Smooth muscle cell (in vitro differentiated cells): Measurements from ENCODE around the gene PTPRN2. TPM values are rescaled to one million over a fixed set of nuclear protein-coding genes. Genes with fewer than 3 reads are reported as not detected.

ENCODE experiments used
- DNase-seq: peaks from one replicate; lab custom pipeline; 2025; ENCODE audit not compliant: unreplicated experiment; lab: John Stamatoyannopoulos, UW
- H2AFZ ChIP-seq: fragments of 200-600 bp; sonication (generic); 2 replicates; pipeline ENCODE4 v1.6.0; 2016; ENCODE audit warnings: antibody characterized with exemption, low read depth, mild to moderate bottlenecking
- H3F3A ChIP-seq: fragments of 200-600 bp; sonication (generic); 2 replicates; pipeline ENCODE4 v1.6.0; 2017; ENCODE audit warnings: antibody characterized with exemption, low read depth
- H3K27ac ChIP-seq: fragments of 200-600 bp; sonication (generic); 2 replicates; pipeline ENCODE4 v1.5.1; 2016; ENCODE audit warnings: low read depth, mild to moderate bottlenecking
- H3K27me3 ChIP-seq: fragments of 200-600 bp; sonication (generic); 2 replicates; pipeline ENCODE4 v1.6.1; 2016; ENCODE audit warnings: low read depth, mild to moderate bottlenecking
- H3K36me3 ChIP-seq: fragments of 200-600 bp; sonication (generic); 2 replicates; pipeline ENCODE4 v1.5.1; 2016; ENCODE audit warnings: low read depth
- H3K4me1 ChIP-seq: fragments of 200-600 bp; sonication (generic); 2 replicates; pipeline ENCODE4 v1.5.1; 2016; ENCODE audit warnings: low read depth
- H3K4me2 ChIP-seq: fragments of 200-600 bp; sonication (generic); 2 replicates; pipeline ENCODE4 v1.6.0; 2016; ENCODE audit warnings: mild to moderate bottlenecking
- H3K4me3 ChIP-seq: fragments of 200-600 bp; sonication (generic); 2 replicates; pipeline ENCODE4 v1.5.1; 2016; ENCODE audit warnings: mild to moderate bottlenecking
- H3K79me2 ChIP-seq: fragments of 200-600 bp; sonication (generic); 2 replicates; pipeline ENCODE4 v1.6.0; 2016; ENCODE audit warnings: low read depth, mild to moderate bottlenecking
- H3K9ac ChIP-seq: fragments of 200-600 bp; sonication (generic); 2 replicates; pipeline ENCODE4 v1.6.0; 2016; ENCODE audit warnings: low read depth
- H3K9me3 ChIP-seq: fragments of 200-600 bp; sonication (generic); replicated peaks from 2 replicates; pipeline ENCODE4 v1.5.1; 2016; ENCODE audit warnings: low read depth
- H4K20me1 ChIP-seq: fragments of 200-600 bp; sonication (generic); 2 replicates; pipeline ENCODE4 v1.6.0; 2016; ENCODE audit warnings: low read depth
- CTCF ChIP-seq: fragments of 200-600 bp; sonication (generic); IDR thresholded peaks from 2 replicates; pipeline ENCODE4 v1.5.1; 2017; ENCODE audit warnings: borderline replicate concordance, mild to moderate bottlenecking, antibody characterized with exemption; ENCODE audit not compliant: insufficient read depth, poor library complexity, severe bottlenecking
- WGBS: methylation state at CpG from one replicate; pipeline ENCODE4 v1.1.7; 2016; ENCODE audit warnings: low lambda C conversion rate; 5-methylcytosine and 5-hydroxymethylcytosine counted together
- polyA plus RNA-seq: library from polyadenylated mRNA; unstranded; fragments of >200 nt; fragmentation: Nextera tagmentation; extraction: Ambion mirVana; gene quantifications from 2 replicates; pipeline ENCODE4 v1.2.1, GENCODE V29; 2016
- total RNA-seq: library from RNA; depleted of rRNA; stranded (reverse); fragments of >200 nt; gene quantifications from 2 replicates; pipeline ENCODE4 v1.2.3, GENCODE V29; 2014

Gene PTPRN2
- total and polyA plus RNA-seq, 2 experiments from 2014 or later, result 0.09 to 0.87 TPM

- Histone ChIP-seq H3K36me3 (no peaks in the 10 kb centered on the region), H3K27me3 (no peaks in the 10 kb centered on the region), H3K9me3 (no peaks in the 10 kb centered on the region), H3F3A (no peaks in the 10 kb centered on the region), H3K79me2 (no peaks in the 10 kb centered on the region), H4K20me1 (no peaks in the 10 kb centered on the region), H3K4me1 (no peaks in the 10 kb centered on the region), H2AFZ (no peak overlapping the region), H3K4me3 (no peak overlapping the region), H3K4me2 (no peak overlapping the region), H3K9ac (no peak overlapping the region), H3K27ac (no peak overlapping the region)
- no peak for TF ChIP-seq CTCF
- 91% methylated on average over 10 of the region's 10 CpGs for WGBS
- no peak for DNase-seq
These were observed 448.1 kb downstream of the PTPRN2 start for GRCh38 chr7:158139499-158139898.

GRCh38 chr7:158138329-158138597, 449.4 kb downstream of the PTPRN2 start:
- Histone ChIP-seq H3K9me3 (no peaks in the 10 kb centered on the region), H2AFZ (no peak overlapping the region), H3K4me2 (no peak overlapping the region), H3K9ac (no peak overlapping the region), H3K4me1 (no peaks in the 10 kb centered on the region), H3K27ac (no peak overlapping the region), H3K27me3 (no peaks in the 10 kb centered on the region), H3K4me3 (no peak overlapping the region), H3K79me2 (no peaks in the 10 kb centered on the region), H4K20me1 (no peaks in the 10 kb centered on the region), H3F3A (no peaks in the 10 kb centered on the region), H3K36me3 (no peaks in the 10 kb centered on the region)
- 84% methylated on average over 9 of the region's 9 CpGs for WGBS
- DNase-seq, result no peak
- no peak for TF ChIP-seq CTCF

- H3K4me1 ChIP-seq, result no peaks in the 10 kb centered on the region
- no peak overlapping the region for H3K27ac ChIP-seq
- no peak overlapping the region for H3K4me2 ChIP-seq
- TF ChIP-seq CTCF, result no peak
- no peaks in the 10 kb centered on the region for H3K27me3 ChIP-seq
- H3K4me3 ChIP-seq, result no peak overlapping the region
- H2AFZ ChIP-seq, result no peak overlapping the region
- H3K36me3 ChIP-seq, result no peaks in the 10 kb centered on the region
- no peak for DNase-seq
- H4K20me1 ChIP-seq, result no peaks in the 10 kb centered on the region
- no peaks in the 10 kb centered on the region for H3K79me2 ChIP-seq
- no peak overlapping the region for H3K9ac ChIP-seq
- H3K9me3 ChIP-seq, result no peaks in the 10 kb centered on the region
- 89% methylated on average over 18 of the region's 18 CpGs for WGBS
- H3F3A ChIP-seq, result no peaks in the 10 kb centered on the region
These were observed 449.9 kb downstream of the PTPRN2 start for GRCh38 chr7:158137516-158138328.

GRCh38 chr7:158135931-158136330, 451.7 kb downstream of the PTPRN2 start:
- H3K79me2 ChIP-seq, result no peaks in the 10 kb centered on the region
- TF ChIP-seq CTCF, result no peak
- no peak overlapping the region for H2AFZ ChIP-seq
- no peak overlapping the region for H3K9ac ChIP-seq
- H3K4me3 ChIP-seq, result no peak overlapping the region
- no peaks in the 10 kb centered on the region for H4K20me1 ChIP-seq
- no peak for DNase-seq
- no peak overlapping the region for H3K27ac ChIP-seq
- no peaks in the 10 kb centered on the region for H3K27me3 ChIP-seq
- 82% methylated on average over 16 of the region's 16 CpGs for WGBS
- H3K4me1 ChIP-seq, result no peaks in the 10 kb centered on the region
- H3F3A ChIP-seq, result no peaks in the 10 kb centered on the region
- H3K4me2 ChIP-seq, result no peak overlapping the region
- no peaks in the 10 kb centered on the region for H3K36me3 ChIP-seq
- H3K9me3 ChIP-seq, result no peaks in the 10 kb centered on the region
